Common myeloid progenitor, CD34-positive (primary cell): ENCODE measurements around the gene EFCAB8.
A peak's percentile ranks its signal among the peaks of the same experiment; 100 is the strongest.
"Not testable (repeated sequence)": the region's sequence is repeated elsewhere in the genome, so short reads cannot be mapped to it uniquely, and the experiment has no call there.

Experiments used
- CTCF ChIA-PET: fragments of 350-600 bp; sonication (Branson Sonifier 250); formaldehyde crosslinking; loops from one replicate; lab custom pipeline; 2021; ENCODE audit warnings: antibody characterized with exemption; lab: Charles Lee
- POLR2A ChIA-PET: fragments of 350-600 bp; sonication (Branson Sonifier 250); formaldehyde crosslinking; loops from one replicate; lab custom pipeline; 2021; ENCODE audit warnings: antibody characterized with exemption; lab: Charles Lee
- DNase-seq, 3 donors: peaks; one replicate each; pipeline versions ENCODE4 v3.0.0 to v3.0.0-alpha.2; 2013
- H3K27ac ChIP-seq, 2 experiments: 1 replicate in 1 of 2; 2 replicates in 1 of 2; pipeline ENCODE4 v1.7.0; 2013; ENCODE audit warnings: inconsistent platforms in 2 of 2, low read length in 2 of 2, mild to moderate bottlenecking in 2 of 2, low read depth in 1 of 2, moderate library complexity in 1 of 2; ENCODE audit not compliant: severe bottlenecking in 2 of 2, insufficient read depth in 1 of 2, poor library complexity in 1 of 2
- H3K27me3 ChIP-seq, 5 experiments: replicated peaks in 2 of 5; 1 replicate in 3 of 5; 2 replicates in 2 of 5; pipeline versions ENCODE4 v1.6.1 to v1.7.0; 2013; ENCODE audit warnings: low read length in 4 of 5, mild to moderate bottlenecking in 2 of 5, moderate library complexity in 2 of 5, inconsistent platforms in 1 of 5; ENCODE audit not compliant: insufficient read depth in 5 of 5, control insufficient read depth in 4 of 5
- H3K36me3 ChIP-seq, 4 experiments: 1 replicate in 2 of 4; 2 replicates in 2 of 4; pipeline versions ENCODE4 v1.6.1 to v1.7.0; 2013; ENCODE audit warnings: low read length in 3 of 4, control low read depth in 1 of 4, mild to moderate bottlenecking in 1 of 4; ENCODE audit not compliant: control insufficient read depth in 4 of 4, insufficient read depth in 4 of 4
- H3K4me1 ChIP-seq, 4 experiments: 1 replicate in 3 of 4; 2 replicates in 1 of 4; pipeline versions ENCODE4 v1.6.1 to v1.7.1; 2013; ENCODE audit warnings: low read length in 3 of 4, mild to moderate bottlenecking in 3 of 4, control low read depth in 1 of 4, inconsistent platforms in 1 of 4, moderate library complexity in 1 of 4; ENCODE audit not compliant: control insufficient read depth in 4 of 4, insufficient read depth in 4 of 4; ENCODE audit errors: control extremely low read depth in 1 of 4
- H3K4me3 ChIP-seq, 7 experiments: 1 replicate in 4 of 7; 2 replicates in 3 of 7; pipeline versions ENCODE4 v1.5.1 to v1.7.0; 2013; ENCODE audit warnings: mild to moderate bottlenecking in 7 of 7, low read length in 6 of 7, moderate library complexity in 6 of 7, inconsistent platforms in 2 of 7, low read depth in 2 of 7, control low read depth in 1 of 7; ENCODE audit not compliant: insufficient read depth in 4 of 7, control insufficient read depth in 1 of 7; ENCODE audit errors: extremely low read depth in 1 of 7
- H3K9me3 ChIP-seq, 5 experiments: 1 replicate in 4 of 5; 2 replicates in 1 of 5; pipeline versions ENCODE4 v1.6.1 to v1.7.1; 2013; ENCODE audit warnings: low read length in 4 of 5, mild to moderate bottlenecking in 2 of 5, inconsistent platforms in 1 of 5, low read depth in 1 of 5, moderate library complexity in 1 of 5; ENCODE audit not compliant: control insufficient read depth in 4 of 5, insufficient read depth in 2 of 5; ENCODE audit errors: control extremely low read depth in 1 of 5
- WGBS: methylation state at CpG from one replicate; pipeline ENCODE4 v1.1.5; 2013; ENCODE audit not compliant: insufficient coverage; 5-methylcytosine and 5-hydroxymethylcytosine counted together

EFCAB8 gene

GRCh38 chr20:32943490-32944052, 84.8 kb downstream of the EFCAB8 start:
- Histone ChIP-seq H3K9me3 (peaks cover 0 to 8% (median 6%) of the 10 kb centered on the region in 5 experiments), H3K36me3 (no peaks in the 10 kb centered on the region), H3K4me3 (no peak overlapping the region), H3K27ac (no peak overlapping the region), H3K27me3 (no peaks in the 10 kb centered on the region), H3K4me1 (peaks cover 0 to 7% (median 0%) of the 10 kb centered on the region in 4 experiments)
- CTCF ChIA-PET = interaction anchor here (1.0 to 2.5 kb wide), 2 partner anchors 14 to 42 kb away, joined by 3 to 11 read pairs; no protein-coding TSS in a partner anchor
- no peak for DNase-seq
- 100% methylated on average over 6 of the region's 7 CpGs for WGBS
- POLR2A ChIA-PET = no interaction called here

DNA sequence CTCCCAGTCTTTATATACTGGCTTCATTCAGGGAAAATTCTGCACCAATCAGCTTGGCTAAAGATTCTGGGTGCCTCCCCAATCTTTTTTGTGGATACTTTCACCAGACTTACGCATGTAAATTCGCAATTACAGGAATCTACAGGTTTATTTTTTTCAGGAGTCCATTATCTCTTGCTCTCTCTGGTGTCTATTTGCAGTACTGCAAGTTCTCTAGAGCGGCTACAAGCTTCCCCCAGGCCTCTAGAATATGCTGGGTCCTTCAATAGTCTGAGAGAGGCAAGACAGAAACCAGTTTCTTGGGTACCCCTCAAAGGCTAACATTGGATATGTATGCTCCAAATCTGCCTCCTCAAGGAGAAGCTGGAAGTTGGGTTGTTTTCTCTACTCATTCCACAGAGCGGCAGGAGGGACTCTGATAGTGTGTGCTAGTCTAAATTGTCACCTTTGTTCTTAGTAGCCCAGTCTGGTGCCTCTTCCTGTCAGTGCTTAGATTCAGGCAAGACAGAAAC, 87.0 kb downstream of the EFCAB8 start:
- peaks cover 0 to 6% (median 5%) of the 10 kb centered on the region in 5 experiments for H3K9me3 ChIP-seq
- POLR2A ChIA-PET = no interaction called here
- H3K27me3 ChIP-seq = peaks cover 0 to 2% (median 0%) of the 10 kb centered on the region in 5 experiments
- peak in 1 of 3 donors; percentile 17 for DNase-seq
- H3K4me1 ChIP-seq = peaks cover 0 to 7% (median 0%) of the 10 kb centered on the region in 4 experiments
- H3K36me3 ChIP-seq = no peaks in the 10 kb centered on the region
- 85% methylated on average over 4 of the region's 4 CpGs for WGBS
- CTCF ChIA-PET = interaction anchor here (1.0 to 2.5 kb wide), 7 partner anchors 9 to 156 kb away, joined by 3 to 11 read pairs (median 4); no protein-coding TSS in a partner anchor
- H3K4me3 ChIP-seq = no peak overlapping the region
- no peak overlapping the region for H3K27ac ChIP-seq

DNA sequence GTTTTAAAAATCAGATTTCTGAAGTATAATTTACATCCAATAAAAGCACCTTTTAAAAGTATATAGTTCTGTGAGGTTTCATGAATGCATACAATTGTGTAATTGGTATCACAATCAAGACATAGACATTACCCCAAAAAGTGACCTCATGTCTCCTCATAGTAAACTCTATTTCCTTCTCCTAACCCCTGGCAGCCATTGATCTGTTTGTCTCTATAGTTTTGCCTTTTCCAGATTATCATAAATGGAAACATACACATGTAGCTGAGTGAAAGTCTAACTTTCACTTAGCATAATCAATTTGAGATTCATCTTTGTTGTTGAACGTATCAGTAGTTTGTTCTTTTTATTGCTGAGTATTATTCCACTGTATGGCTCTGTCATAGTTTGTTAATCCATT, 87.9 kb downstream of the EFCAB8 start:
- no peak for DNase-seq
- peaks cover 0 to 6% (median 3%) of the 10 kb centered on the region in 5 experiments for H3K9me3 ChIP-seq
- no peak overlapping the region for H3K27ac ChIP-seq
- H3K4me1 ChIP-seq = peaks cover 0 to 7% (median 0%) of the 10 kb centered on the region in 4 experiments
- POLR2A ChIA-PET = no interaction called here
- WGBS = no CpG with 5 or more reads among the region's 1 CpG
- CTCF ChIA-PET = interaction anchor here (1.0 to 1.5 kb wide), 2 partner anchors 9 to 27 kb away, joined by 3 to 4 read pairs; no protein-coding TSS in a partner anchor
- peaks cover 0 to 2% (median 0%) of the 10 kb centered on the region in 5 experiments for H3K27me3 ChIP-seq
- H3K36me3 ChIP-seq = no peaks in the 10 kb centered on the region
- no peak overlapping the region for H3K4me3 ChIP-seq

DNA sequence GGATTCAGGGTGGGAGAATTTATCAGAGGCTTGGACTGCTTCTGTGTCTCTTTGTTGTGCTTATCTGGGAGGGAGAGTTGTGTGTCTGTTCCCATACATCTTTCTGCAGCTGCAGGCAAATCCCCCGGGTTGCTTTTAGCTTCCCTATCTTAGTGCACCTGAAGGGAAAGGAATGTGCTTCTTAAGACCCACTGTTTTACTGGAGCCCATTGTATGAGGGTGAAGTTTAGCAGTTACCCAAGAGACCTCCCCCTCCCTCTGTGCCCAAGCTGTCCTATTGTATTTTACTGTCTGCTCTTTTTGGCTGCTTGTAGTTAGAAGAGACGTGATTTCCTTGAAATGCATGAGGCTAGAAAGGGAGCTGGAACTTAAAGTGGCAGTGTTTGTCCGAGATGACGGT, 91.8 kb downstream of the EFCAB8 start:
- H3K27me3 ChIP-seq, H3K27ac ChIP-seq, H3K4me1 ChIP-seq, H3K36me3 ChIP-seq, DNase-seq, CTCF ChIA-PET, H3K9me3 ChIP-seq, POLR2A ChIA-PET, H3K4me3 ChIP-seq: not testable (repeated sequence)
- WGBS = no CpG with 5 or more reads among the region's 4 CpGs

DNA sequence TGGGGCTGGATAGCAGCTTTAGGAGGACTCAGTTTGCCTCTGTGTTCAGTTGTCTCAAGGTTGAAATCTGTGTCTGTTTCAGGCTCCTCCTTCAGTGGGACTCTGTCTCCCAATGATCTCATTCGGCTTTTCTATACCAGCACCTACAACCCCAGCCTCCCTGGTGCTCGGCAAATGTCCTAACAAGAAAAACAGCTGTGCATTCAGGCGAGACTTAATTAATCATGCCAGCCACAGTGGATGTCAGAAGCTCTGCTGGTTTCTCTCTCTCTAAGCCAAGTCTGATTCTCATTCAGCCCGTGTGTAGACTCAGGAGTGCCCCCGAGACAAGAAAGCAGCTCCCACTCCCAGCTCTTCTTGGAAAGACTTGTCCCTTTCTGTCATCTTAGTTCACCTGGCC, 98.7 kb downstream of the EFCAB8 start:
- WGBS = 100% methylated on average over 4 of the region's 5 CpGs

DNA sequence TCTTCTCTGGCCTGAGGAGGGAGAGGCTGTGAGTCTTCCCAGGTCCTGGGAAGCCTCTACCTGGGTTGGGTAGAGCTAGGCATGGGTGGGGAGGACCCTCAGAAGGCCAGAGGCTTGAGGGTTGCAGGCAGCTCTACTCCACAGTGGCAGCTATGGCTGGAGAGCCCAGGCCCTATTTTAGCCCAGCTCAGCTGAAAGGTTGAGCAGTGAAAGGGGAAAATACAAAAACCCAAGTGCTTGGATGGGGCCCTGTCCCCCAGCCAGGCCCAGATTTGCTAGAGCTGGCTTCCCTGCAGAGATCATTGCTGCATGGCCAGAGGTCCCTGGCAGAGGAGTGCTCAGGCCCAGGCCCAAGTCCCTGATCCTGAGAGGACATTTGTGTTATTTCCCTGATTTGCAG, 99.9 kb downstream of the EFCAB8 start:
- ChIA-PET POLR2A (no interaction called here), CTCF (no interaction called here)
- no peaks in the 10 kb centered on the region for H3K4me1 ChIP-seq
- no peak for DNase-seq
- H3K27ac ChIP-seq = no peak overlapping the region
- H3K27me3 ChIP-seq = no peaks in the 10 kb centered on the region
- no peaks in the 10 kb centered on the region for H3K36me3 ChIP-seq
- H3K4me3 ChIP-seq = no peak overlapping the region
- H3K9me3 ChIP-seq = peaks cover 4 to 32% (median 9%) of the 10 kb centered on the region in 5 experiments

More for the DNA sequence above, 98.7 kb downstream of the EFCAB8 start:
- Histone ChIP-seq H3K9me3 (peaks cover 4 to 32% (median 9%) of the 10 kb centered on the region in 5 experiments), H3K27ac (no peak overlapping the region), H3K36me3 (no peaks in the 10 kb centered on the region), H3K4me1 (no peaks in the 10 kb centered on the region), H3K27me3 (no peaks in the 10 kb centered on the region), H3K4me3 (no peak overlapping the region)
- ChIA-PET POLR2A (no interaction called here), CTCF (interaction anchor here (0.7 to 1.1 kb wide), 3 partner anchors 14 to 84 kb away, joined by 3 read pairs; no protein-coding TSS in a partner anchor)
- no peak for DNase-seq
